DOHH2 (cell line): ENCODE data around the gene ZSWIM6.

Experiments
- H3F3A ChIP-seq: fragments of 200-600 bp; sonication (generic), shearing (Covaris generic); 2 replicates; pipeline ENCODE4 v1.6.0; 2016; ENCODE audit warnings: antibody characterized with exemption, mild to moderate bottlenecking; ENCODE audit not compliant: control insufficient read depth, insufficient read depth
- H3K27ac ChIP-seq: fragments of 200-600 bp; sonication (generic); 2 replicates; pipeline ENCODE4 v1.5.1; 2014; ENCODE audit warnings: low read depth, mild to moderate bottlenecking, low read length, moderate library complexity
- H3K27me3 ChIP-seq: fragments of 200-600 bp; sonication (generic); 2 replicates; pipeline ENCODE4 v1.6.1; 2014; ENCODE audit warnings: mild to moderate bottlenecking, low read length, mixed read lengths; ENCODE audit not compliant: control insufficient read depth
- H3K36me3 ChIP-seq: fragments of 200-600 bp; sonication (generic); 2 replicates; pipeline ENCODE4 v1.6.1; 2014; ENCODE audit warnings: mild to moderate bottlenecking, low read length, moderate library complexity, mixed read lengths; ENCODE audit not compliant: control insufficient read depth
- H3K4me1 ChIP-seq: fragments of 200-600 bp; sonication (generic); 2 replicates; pipeline ENCODE4 v1.6.1; 2014; ENCODE audit warnings: mild to moderate bottlenecking, low read length, mixed read lengths; ENCODE audit not compliant: control insufficient read depth
- H3K4me2 ChIP-seq: fragments of 200-600 bp; sonication (generic); 2 replicates; pipeline ENCODE4 v1.6.0; 2014; ENCODE audit warnings: mild to moderate bottlenecking, low read length, moderate library complexity
- H3K4me3 ChIP-seq: fragments of 200-600 bp; sonication (generic); 2 replicates; pipeline ENCODE4 v1.5.1; 2014; ENCODE audit warnings: mild to moderate bottlenecking, low read length, mixed read lengths
- H3K79me2 ChIP-seq: fragments of 200-600 bp; sonication (generic); 2 replicates; pipeline ENCODE4 v1.6.1; 2014; ENCODE audit warnings: mild to moderate bottlenecking, low read length, mixed read lengths; ENCODE audit not compliant: control insufficient read depth
- H3K9me2 ChIP-seq: fragments of 200-600 bp; sonication (generic); replicated peaks from 2 replicates; pipeline ENCODE4 v1.6.1; 2014; ENCODE audit warnings: mild to moderate bottlenecking, low read length, mixed read lengths; ENCODE audit not compliant: control insufficient read depth
- H3K9me3 ChIP-seq: fragments of 200-600 bp; sonication (generic); 2 replicates; pipeline ENCODE4 v1.6.1; 2014; ENCODE audit warnings: antibody characterized with exemption, low read length, mixed read lengths; ENCODE audit not compliant: control insufficient read depth, insufficient read depth
- H4K20me1 ChIP-seq: fragments of 200-600 bp; sonication (generic); 2 replicates; pipeline ENCODE4 v1.6.0; 2014; ENCODE audit warnings: low read depth, mild to moderate bottlenecking, antibody characterized with exemption, low read length, moderate library complexity; ENCODE audit not compliant: control insufficient read depth, insufficient read depth
- CTCF ChIP-seq: fragments of 200-600 bp; sonication (generic); IDR thresholded peaks from one replicate; pipeline ENCODE4 v1.5.1; 2014; ENCODE audit warnings: antibody characterized with exemption, mild to moderate bottlenecking, low read depth, low read length; ENCODE audit not compliant: poor library complexity, severe bottlenecking
- EZH2phosphoT487 ChIP-seq: fragments of 200-600 bp; sonication (generic); IDR thresholded peaks from 2 replicates; pipeline ENCODE4 v1.6.1; 2017; ENCODE audit warnings: borderline replicate concordance, mild to moderate bottlenecking, antibody characterized with exemption, low read length, moderate library complexity, mixed read lengths

Gene ZSWIM6

GRCh38 chr5:61363401-61364114 is 31.5 kb downstream of the ZSWIM6 start:
- Histone ChIP-seq H3K27me3 (no peaks in the 10 kb centered on the region), H3K36me3 (no peaks in the 10 kb centered on the region), H3K9me3 (no peaks in the 10 kb centered on the region), H3K9me2 (no peaks in the 10 kb centered on the region), H3K4me1 (no peaks in the 10 kb centered on the region), H3F3A (no peaks in the 10 kb centered on the region), H3K4me3 (no peak overlapping the region), H4K20me1 (no peaks in the 10 kb centered on the region), H3K79me2 (no peaks in the 10 kb centered on the region), H3K4me2 (no peak overlapping the region), H3K27ac (no peak overlapping the region)
- TF ChIP-seq EZH2phosphoT487 (no peak), CTCF (no peak)

DNA sequence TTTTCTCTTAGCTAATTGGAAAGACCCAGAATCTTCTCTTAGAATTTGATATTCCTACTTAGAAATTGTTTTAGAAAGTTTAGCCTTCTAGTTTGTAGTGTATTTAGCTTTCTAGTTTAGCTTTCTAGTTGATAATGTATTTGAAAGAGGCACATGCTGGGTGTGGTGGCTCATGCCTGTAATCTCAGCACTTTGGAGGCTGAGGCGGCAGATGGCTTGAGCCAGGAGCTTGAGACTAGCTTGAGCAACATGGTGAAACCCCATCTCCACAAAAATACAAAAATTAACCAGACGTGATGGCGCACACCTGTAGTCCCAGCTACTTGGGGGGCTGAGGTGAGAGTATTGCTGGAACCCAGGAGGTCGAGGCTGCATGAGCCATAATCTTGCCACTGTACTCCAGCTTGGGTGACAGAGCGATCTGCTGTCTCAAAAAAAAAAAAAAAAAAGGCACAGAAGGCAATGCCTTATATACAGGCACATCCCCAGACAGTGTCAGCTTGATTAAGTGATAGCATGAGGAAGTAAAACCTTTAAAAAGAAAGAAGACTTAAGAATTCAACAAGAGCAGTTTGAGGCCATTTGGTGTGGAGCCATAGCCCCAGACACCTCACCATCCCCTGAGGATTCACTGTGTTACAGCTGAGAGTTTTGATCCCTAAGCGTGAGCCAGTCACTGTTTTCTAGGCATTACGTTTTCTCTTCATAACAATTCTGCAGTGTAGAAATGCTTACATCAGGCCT is 34.6 kb downstream of the ZSWIM6 start:
- H3K4me3 ChIP-seq = no peak overlapping the region
- H3K27ac ChIP-seq = no peak overlapping the region
- H3K4me1 ChIP-seq = no peaks in the 10 kb centered on the region
- H3F3A ChIP-seq = no peaks in the 10 kb centered on the region
- H3K27me3 ChIP-seq = no peaks in the 10 kb centered on the region
- H3K9me3 ChIP-seq = no peaks in the 10 kb centered on the region
- H3K4me2 ChIP-seq = no peak overlapping the region
- H3K79me2 ChIP-seq = no peaks in the 10 kb centered on the region
- H3K9me2 ChIP-seq = no peaks in the 10 kb centered on the region
- no peaks in the 10 kb centered on the region for H4K20me1 ChIP-seq
- TF ChIP-seq EZH2phosphoT487 (no peak), CTCF (no peak)
- no peaks in the 10 kb centered on the region for H3K36me3 ChIP-seq

DNA sequence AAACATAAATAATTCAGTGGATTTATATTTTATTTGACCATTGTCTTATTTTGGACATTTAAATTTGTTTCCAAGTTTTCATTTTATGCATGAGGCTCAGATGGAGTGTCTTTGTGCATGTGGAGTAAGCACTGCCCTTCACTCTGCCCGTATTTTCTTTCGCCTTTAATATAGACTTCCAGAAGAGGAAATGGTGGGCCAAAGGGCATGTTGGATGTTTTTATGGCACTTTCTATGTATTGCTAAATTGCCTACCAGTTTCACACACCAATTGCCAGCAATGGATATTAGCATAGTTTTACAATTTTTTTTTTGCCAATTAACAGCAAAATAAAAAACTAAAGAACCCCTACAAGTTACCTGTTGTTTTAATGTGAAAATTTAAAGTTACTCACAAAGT is 38.4 kb downstream of the ZSWIM6 start:
- H3K4me1 ChIP-seq = no peaks in the 10 kb centered on the region
- H3K79me2 ChIP-seq = no peaks in the 10 kb centered on the region
- no peak for TF ChIP-seq EZH2phosphoT487
- H3K9me3 ChIP-seq = no peaks in the 10 kb centered on the region
- H3K27ac ChIP-seq = no peak overlapping the region
- H3K36me3 ChIP-seq = no peaks in the 10 kb centered on the region
- H4K20me1 ChIP-seq = no peaks in the 10 kb centered on the region
- H3K4me2 ChIP-seq = no peak overlapping the region
- H3F3A ChIP-seq = no peaks in the 10 kb centered on the region
- H3K27me3 ChIP-seq = no peaks in the 10 kb centered on the region
- H3K9me2 ChIP-seq = no peaks in the 10 kb centered on the region
- H3K4me3 ChIP-seq = no peak overlapping the region

DNA sequence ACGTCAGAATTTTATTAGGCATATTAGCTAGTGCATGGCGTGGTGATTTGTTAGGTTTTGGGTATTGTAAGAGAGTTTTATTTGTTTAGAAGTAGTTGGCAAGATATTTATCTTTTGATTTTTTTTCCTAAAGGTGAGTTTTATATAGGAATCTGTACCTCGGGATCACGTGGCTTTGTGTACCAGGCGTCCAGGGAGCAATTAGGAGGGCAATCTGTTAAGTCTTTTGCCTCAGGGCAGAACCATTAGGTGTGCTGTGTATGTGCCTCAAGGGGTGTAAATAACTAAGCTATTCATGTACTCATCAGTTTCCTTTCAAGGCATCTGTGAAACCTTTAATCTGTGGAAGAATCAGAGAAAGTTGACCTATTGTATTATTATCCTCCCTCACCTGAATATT is 39.4 kb downstream of the ZSWIM6 start:
- Histone ChIP-seq H3K36me3 (no peaks in the 10 kb centered on the region), H3K4me3 (no peak overlapping the region), H3K4me1 (no peaks in the 10 kb centered on the region), H4K20me1 (no peaks in the 10 kb centered on the region), H3K4me2 (no peak overlapping the region), H3K27ac (no peak overlapping the region), H3K9me2 (no peaks in the 10 kb centered on the region), H3K9me3 (no peaks in the 10 kb centered on the region), H3F3A (no peaks in the 10 kb centered on the region), H3K79me2 (no peaks in the 10 kb centered on the region), H3K27me3 (no peaks in the 10 kb centered on the region)
- TF ChIP-seq CTCF (no peak), EZH2phosphoT487 (no peak)
